Measurements from ENCODE around the gene RASD2.

RASD2 gene

DNA sequence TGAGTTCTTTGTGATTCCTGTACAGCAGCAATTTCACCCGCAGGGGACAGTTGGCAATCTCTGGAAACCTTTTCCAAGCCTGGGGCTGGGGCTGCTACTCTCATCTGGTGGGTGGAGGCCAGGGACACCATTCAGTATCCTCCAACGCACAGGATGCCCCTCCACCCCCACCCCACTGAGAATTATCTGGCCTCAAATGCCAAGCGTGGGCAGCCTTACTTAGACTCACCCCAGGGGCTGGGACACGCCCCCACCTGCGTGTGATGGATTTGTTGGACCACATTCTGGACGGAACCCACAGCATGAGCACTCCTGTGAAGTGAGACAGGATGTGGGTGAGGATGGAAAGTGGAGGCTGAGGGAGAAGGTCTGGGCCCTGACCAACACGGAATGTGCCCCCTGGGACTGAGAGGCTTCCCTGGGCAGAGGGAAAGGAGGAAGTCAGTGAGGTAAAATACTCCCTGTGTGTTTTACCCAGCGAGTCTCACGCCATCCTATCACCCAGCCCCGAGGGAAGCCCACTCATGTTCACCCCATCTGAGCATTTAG is 13.7 kb downstream of the RASD2 start:
- H3K4me1 ChIP-seq (ENCODE audit: insufficient read depth, low read length) = peaks cover 17% of the 10 kb centered on the region
- no peaks in the 10 kb centered on the region for H3K36me3 ChIP-seq (ENCODE audit: insufficient read depth, low read length)
- H3K9ac ChIP-seq (ENCODE audit: low read depth, low read length) = no peak overlapping the region
- no peaks in the 10 kb centered on the region; the same call in 1 of the 2 replicates for H3K9me3 ChIP-seq (ENCODE audit: control insufficient read depth, insufficient read depth, low read length)

DNA sequence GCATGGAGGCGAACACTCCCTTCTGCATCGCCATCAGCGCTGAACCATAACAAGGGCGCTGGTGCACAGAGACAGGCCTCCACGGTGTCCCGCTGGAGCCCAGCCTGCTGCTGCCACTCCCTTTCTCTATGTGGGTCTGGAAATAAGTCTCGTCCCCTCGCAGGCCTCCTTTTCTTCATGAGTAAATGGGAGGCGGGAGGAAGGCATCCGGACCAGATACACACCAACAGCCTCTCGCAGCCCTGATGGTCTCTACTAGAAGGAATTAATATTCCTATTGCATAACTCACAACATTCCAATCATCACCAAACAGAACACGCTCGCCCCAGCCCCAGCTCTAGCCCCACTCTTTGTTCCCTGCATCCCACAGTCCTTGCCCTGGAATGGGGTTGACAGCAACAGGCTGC is 14.9 kb downstream of the RASD2 start:
- Histone ChIP-seq H3K4me1 (ENCODE audit: insufficient read depth, low read length) (peaks cover 19% of the 10 kb centered on the region; the same call in 1 of the 2 replicates), H3K36me3 (ENCODE audit: insufficient read depth, low read length) (no peaks in the 10 kb centered on the region), H3K9me3 (ENCODE audit: control insufficient read depth, insufficient read depth, low read length) (no peaks in the 10 kb centered on the region; the same call in 1 of the 2 replicates), H3K9ac (ENCODE audit: low read depth, low read length) (no peak overlapping the region)

GRCh38 chr22:35555946-35556547 is 15.4 kb downstream of the RASD2 start:
- Histone ChIP-seq H3K9me3 (ENCODE audit: control insufficient read depth, insufficient read depth, low read length) (no peaks in the 10 kb centered on the region; the same call in 1 of the 2 replicates), H3K9ac (ENCODE audit: low read depth, low read length) (no peak overlapping the region), H3K4me1 (ENCODE audit: insufficient read depth, low read length) (peaks cover 19% of the 10 kb centered on the region; the same call in 1 of the 2 replicates), H3K36me3 (ENCODE audit: insufficient read depth, low read length) (no peaks in the 10 kb centered on the region)

DNA sequence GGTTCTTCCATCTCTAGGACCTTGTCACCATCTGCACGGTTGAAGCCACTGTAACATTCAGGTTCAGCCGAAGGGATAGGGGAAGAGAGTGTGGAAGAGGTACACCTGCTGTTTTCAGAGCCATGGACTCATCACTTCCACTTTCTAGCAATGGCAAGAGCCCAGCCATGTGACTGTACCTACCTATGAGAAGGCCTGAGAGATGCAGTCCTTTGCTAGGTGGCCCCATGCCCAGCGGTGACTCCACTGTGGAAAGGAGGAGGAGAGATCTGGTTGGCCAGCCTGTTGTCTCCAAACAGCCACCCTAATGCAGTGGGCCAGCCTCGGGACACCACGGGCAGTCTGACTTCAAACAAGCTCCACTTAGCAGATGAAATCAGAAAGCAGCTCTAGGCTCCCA is 16.0 kb downstream of the RASD2 start:
- H3K9ac ChIP-seq (ENCODE audit: low read depth, low read length) = no peak overlapping the region
- H3K9me3 ChIP-seq (ENCODE audit: control insufficient read depth, insufficient read depth, low read length) = no peaks in the 10 kb centered on the region; the same call in 1 of the 2 replicates
- H3K4me1 ChIP-seq (ENCODE audit: insufficient read depth, low read length) = peaks cover 19% of the 10 kb centered on the region; the same call in 1 of the 2 replicates
- no peaks in the 10 kb centered on the region for H3K36me3 ChIP-seq (ENCODE audit: insufficient read depth, low read length)

GRCh38 chr22:35558031-35558430 is 17.4 kb downstream of the RASD2 start:
- Histone ChIP-seq H3K9ac (ENCODE audit: low read depth, low read length) (no peak overlapping the region), H3K9me3 (ENCODE audit: control insufficient read depth, insufficient read depth, low read length) (no peaks in the 10 kb centered on the region; the same call in 1 of the 2 replicates), H3K36me3 (ENCODE audit: insufficient read depth, low read length) (no peaks in the 10 kb centered on the region), H3K4me1 (ENCODE audit: insufficient read depth, low read length) (peaks cover 20% of the 10 kb centered on the region; the same call in 1 of the 2 replicates)

DNA sequence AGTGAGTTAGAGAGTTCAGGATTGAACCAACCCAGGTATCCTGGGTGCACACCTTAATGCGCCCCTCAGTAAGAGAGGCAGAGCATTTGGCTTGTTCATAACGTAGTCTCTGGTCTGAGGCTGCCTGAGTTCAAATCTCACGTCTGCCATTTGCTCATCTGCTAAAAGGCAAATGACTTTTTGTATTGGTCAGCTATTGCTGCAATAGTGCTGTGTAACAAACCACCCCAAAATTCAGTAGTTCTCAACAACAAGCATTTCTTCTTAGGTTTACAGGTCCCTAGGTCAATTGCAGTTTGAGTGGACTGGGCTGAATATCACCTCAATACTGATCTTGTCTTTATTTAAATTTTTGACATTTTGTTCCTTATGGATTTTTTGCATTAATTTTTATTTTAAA is 18.1 kb downstream of the RASD2 start:
- Histone ChIP-seq H3K9me3 (ENCODE audit: control insufficient read depth, insufficient read depth, low read length) (no peaks in the 10 kb centered on the region; the same call in 1 of the 2 replicates), H3K9ac (ENCODE audit: low read depth, low read length) (no peak overlapping the region), H3K4me1 (ENCODE audit: insufficient read depth, low read length) (peaks cover 27% of the 10 kb centered on the region; the same call in 1 of the 2 replicates), H3K36me3 (ENCODE audit: insufficient read depth, low read length) (no peaks in the 10 kb centered on the region)

GRCh38 chr22:35559354-35560005 is 18.8 kb downstream of the RASD2 start:
- Histone ChIP-seq H3K9me3 (ENCODE audit: control insufficient read depth, insufficient read depth, low read length) (no peaks in the 10 kb centered on the region; the same call in 1 of the 2 replicates), H3K36me3 (ENCODE audit: insufficient read depth, low read length) (no peaks in the 10 kb centered on the region), H3K9ac (ENCODE audit: low read depth, low read length) (no peak overlapping the region), H3K4me1 (ENCODE audit: insufficient read depth, low read length) (peaks cover 26% of the 10 kb centered on the region; the same call in 1 of the 2 replicates)

GRCh38 chr22:35560366-35560765 is 19.7 kb downstream of the RASD2 start:
- H3K9ac ChIP-seq (ENCODE audit: low read depth, low read length) = no peak overlapping the region
- H3K4me1 ChIP-seq (ENCODE audit: insufficient read depth, low read length) = peaks cover 26% of the 10 kb centered on the region
- H3K9me3 ChIP-seq (ENCODE audit: control insufficient read depth, insufficient read depth, low read length) = no peaks in the 10 kb centered on the region; the same call in 1 of the 2 replicates
- no peaks in the 10 kb centered on the region for H3K36me3 ChIP-seq (ENCODE audit: insufficient read depth, low read length)

DNA sequence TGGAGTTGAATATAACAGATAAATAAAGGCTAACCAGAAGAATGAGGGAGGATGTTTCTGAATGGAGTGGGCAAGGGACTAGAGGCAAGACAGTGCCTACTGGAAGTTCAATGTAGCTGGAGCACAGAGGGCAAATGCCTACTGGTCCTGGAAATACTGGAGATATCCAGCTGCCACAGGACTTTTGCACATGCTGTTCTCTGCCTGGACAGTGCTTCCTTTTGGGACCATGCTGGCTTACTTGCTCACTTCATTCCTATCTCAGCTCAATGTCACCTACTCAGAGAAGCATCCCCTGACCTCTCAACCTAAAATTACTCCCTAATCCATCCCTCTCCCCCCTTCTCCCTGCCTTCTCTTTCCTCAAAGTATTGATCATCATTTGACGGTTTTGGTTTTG is 20.2 kb downstream of the RASD2 start:
- Histone ChIP-seq H3K9me3 (ENCODE audit: control insufficient read depth, insufficient read depth, low read length) (no peaks in the 10 kb centered on the region; the same call in 1 of the 2 replicates), H3K36me3 (ENCODE audit: insufficient read depth, low read length) (no peaks in the 10 kb centered on the region), H3K4me1 (ENCODE audit: insufficient read depth, low read length) (peaks cover 29% of the 10 kb centered on the region), H3K9ac (ENCODE audit: low read depth, low read length) (no peak overlapping the region)

GRCh38 chr22:35561796-35562526 is 21.3 kb downstream of the RASD2 start:
- H3K36me3 ChIP-seq (ENCODE audit: insufficient read depth, low read length) = no peaks in the 10 kb centered on the region
- no peaks in the 10 kb centered on the region; the same call in 1 of the 2 replicates for H3K9me3 ChIP-seq (ENCODE audit: control insufficient read depth, insufficient read depth, low read length)
- peaks cover 29% of the 10 kb centered on the region for H3K4me1 ChIP-seq (ENCODE audit: insufficient read depth, low read length)
- no peak overlapping the region; the same call in 1 of the 2 replicates for H3K9ac ChIP-seq (ENCODE audit: low read depth, low read length)

DNA sequence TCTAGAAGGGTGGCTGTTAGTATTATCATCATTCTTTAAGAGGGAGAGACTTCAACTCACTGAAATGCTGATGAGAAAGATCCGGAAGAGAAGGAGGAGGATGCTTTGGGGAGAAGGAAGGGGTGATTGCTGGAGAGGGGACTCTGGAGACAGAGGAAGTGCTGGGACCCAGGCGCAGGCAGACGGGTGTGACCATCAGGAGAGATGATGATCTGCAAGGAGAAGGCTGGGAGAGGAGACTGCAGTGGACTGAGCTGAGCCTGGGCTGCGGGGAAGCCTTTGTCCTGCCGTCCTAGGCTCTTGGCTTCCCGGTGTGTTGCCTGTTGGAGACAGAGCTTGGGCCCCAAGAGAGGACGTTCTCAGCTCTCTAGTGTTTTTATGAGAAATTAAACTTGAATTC is 22.6 kb downstream of the RASD2 start:
- Histone ChIP-seq H3K9me3 (ENCODE audit: control insufficient read depth, insufficient read depth, low read length) (no peaks in the 10 kb centered on the region; the same call in 1 of the 2 replicates), H3K9ac (ENCODE audit: low read depth, low read length) (peak overlapping the region; percentile 6; the same call in 1 of the 2 replicates), H3K4me1 (ENCODE audit: insufficient read depth, low read length) (peaks cover 29% of the 10 kb centered on the region), H3K36me3 (ENCODE audit: insufficient read depth, low read length) (no peaks in the 10 kb centered on the region)

GRCh38 chr22:35564975-35565867 is 24.6 kb downstream of the RASD2 start:
- H3K9me3 ChIP-seq (ENCODE audit: control insufficient read depth, insufficient read depth, low read length) = no peaks in the 10 kb centered on the region
- peaks cover 35% of the 10 kb centered on the region for H3K4me1 ChIP-seq (ENCODE audit: insufficient read depth, low read length)
- no peaks in the 10 kb centered on the region for H3K36me3 ChIP-seq (ENCODE audit: insufficient read depth, low read length)
- no peak overlapping the region for H3K9ac ChIP-seq (ENCODE audit: low read depth, low read length)

GRCh38 chr22:35567351-35568141 is 26.9 kb downstream of the RASD2 start:
- no peaks in the 10 kb centered on the region for H3K36me3 ChIP-seq (ENCODE audit: insufficient read depth, low read length)
- H3K4me1 ChIP-seq (ENCODE audit: insufficient read depth, low read length) = peaks cover 31% of the 10 kb centered on the region
- no peak overlapping the region for H3K9ac ChIP-seq (ENCODE audit: low read depth, low read length)
- no peaks in the 10 kb centered on the region for H3K9me3 ChIP-seq (ENCODE audit: control insufficient read depth, insufficient read depth, low read length)

Data from ES-I3 (cell line).